A549 (cell line): ENCODE results near the gene INTS6. TPM values are rescaled to one million over a fixed set of nuclear protein-coding genes. Genes with fewer than 3 reads are reported as not detected.

Source experiments
- ATAC-seq, 2 experiments: fragments of 200-7000 bp in 1 of 2; fragments of >200 bp in 1 of 2; cut with Nextera tagmentation in 1 of 2; cut with Tn5 transposase in 1 of 2; 3 replicates each; pipeline versions ENCODE4 v1.8.0 to v1.9.1; 2018 to 2020; ENCODE audit warnings: mild to moderate bottlenecking in 1 of 2, moderate library complexity in 1 of 2
- CTCF ChIA-PET: fragments of 300-600 bp; sonication (Branson Sonifier 250); formaldehyde crosslinking; extraction: SDS; loops from one replicate; lab custom pipeline; 2021; ENCODE audit warnings: antibody characterized with exemption, inconsistent platforms; lab: Yijun Ruan, JAX
- POLR2A ChIA-PET: fragments of 350-600 bp; formaldehyde crosslinking; extraction: SDS; loops from one replicate; lab custom pipeline; 2021; ENCODE audit warnings: antibody characterized with exemption, inconsistent platforms; lab: Yijun Ruan, JAX
- DNase-seq, 2 experiments: peaks; one replicate each; pipeline versions ENCODE4 v3.0.0 to v3.0.0-alpha.2; 2011 to 2016; ENCODE audit warnings: low read depth in 1 of 2, low spot score in 1 of 2
- FAIRE-seq: peaks from 2 replicates; lab custom pipeline; 2011; peaks lifted over from hg19 to GRCh38; lab: Jason Lieb, UNC
- H3K27ac ChIP-seq, 2 experiments: fragments of >200 bp; sonication (Bioruptor Twin); formaldehyde crosslinking; 3 replicates each; pipeline ENCODE4 v1.5.1; 2016 to 2017
- H3K4me1 ChIP-seq: fragments of >200 bp; sonication (Bioruptor Twin); formaldehyde crosslinking; 3 replicates; pipeline ENCODE4 v1.6.1; 2016
- H3K4me2 ChIP-seq: fragments of >200 bp; sonication (Bioruptor Twin); formaldehyde crosslinking; 3 replicates; pipeline ENCODE4 v1.6.1; 2016
- H3K4me3 ChIP-seq: fragments of >200 bp; sonication (Bioruptor Twin); formaldehyde crosslinking; 3 replicates; pipeline ENCODE4 v1.5.1; 2016
- H3K9me3 ChIP-seq: fragments of >200 bp; sonication (Bioruptor Twin); formaldehyde crosslinking; 3 replicates; pipeline ENCODE4 v1.6.1; 2016
- ATOH8 ChIP-seq: fragments of 250-450 bp; sonication (Bioruptor Pico); IDR thresholded peaks from 2 replicates; pipeline ENCODE4 v1.5.0; 2020; ENCODE audit warnings: low read depth, mild to moderate bottlenecking, moderate library complexity
- BHLHE40 ChIP-seq: IDR thresholded peaks from 2 replicates; pipeline ENCODE4 v1.6.1; 2012; ENCODE audit warnings: low read depth, low read length, inconsistent platforms
- CBX2 ChIP-seq: fragments of 200-600 bp; sonication (generic); IDR thresholded peaks from 2 replicates; pipeline ENCODE4 v1.6.1; 2016; ENCODE audit warnings: low read depth, mild to moderate bottlenecking, borderline replicate concordance
- CHD2 ChIP-seq: fragments of 150-350 bp; IDR thresholded peaks from 2 replicates; pipeline ENCODE4 v1.6.1; 2014; ENCODE audit warnings: low read length; ENCODE audit not compliant: partially characterized antibody
- EHF ChIP-seq: fragments of 250-450 bp; sonication (Bioruptor Pico); IDR thresholded peaks from 2 replicates; pipeline ENCODE4 v1.5.0; 2020; ENCODE audit warnings: mild to moderate bottlenecking
- EHMT2 ChIP-seq: fragments of 200-600 bp; sonication (generic); IDR thresholded peaks from 2 replicates; pipeline ENCODE4 v1.6.1; 2016; ENCODE audit warnings: antibody characterized with exemption, low read depth, mild to moderate bottlenecking, moderate library complexity
- HOXA7 ChIP-seq: fragments of 250-450 bp; sonication (Bioruptor Pico); IDR thresholded peaks from 2 replicates; pipeline ENCODE4 v1.5.0; 2020; ENCODE audit warnings: mild to moderate bottlenecking, moderate library complexity
- MAFK ChIP-seq: fragments of 450-650 bp; IDR thresholded peaks from 2 replicates; pipeline ENCODE4 v1.6.1; 2014; ENCODE audit not compliant: partially characterized antibody
- PBX3 ChIP-seq: IDR thresholded peaks from 2 replicates; pipeline ENCODE4 v1.6.1; 2012
- POLR2A ChIP-seq: IDR thresholded peaks from 2 replicates; pipeline ENCODE4 v1.6.1; 2012; ENCODE audit warnings: mild to moderate bottlenecking, low read length
- RARB ChIP-seq: fragments of 250-450 bp; sonication (Bioruptor Pico); IDR thresholded peaks from 2 replicates; pipeline ENCODE4 v1.8.0; 2021; ENCODE audit warnings: mild to moderate bottlenecking, moderate library complexity
- RNF2 ChIP-seq: fragments of 200-600 bp; sonication (generic); IDR thresholded peaks from 2 replicates; pipeline ENCODE4 v1.6.1; 2016; ENCODE audit warnings: low read depth, mild to moderate bottlenecking, antibody characterized with exemption, moderate library complexity, borderline replicate concordance
- SMC3 ChIP-seq: fragments of >200 bp; sonication (Bioruptor Twin); formaldehyde crosslinking; IDR thresholded peaks from 3 replicates; pipeline ENCODE4 v1.6.1; 2018; ENCODE audit warnings: inconsistent platforms
- SREBF2 ChIP-seq: fragments of 450-650 bp; IDR thresholded peaks from 2 replicates; pipeline ENCODE4 v1.6.1; 2014; ENCODE audit warnings: mild to moderate bottlenecking, moderate library complexity
- ZFP36 ChIP-seq: fragments of 450-650 bp; IDR thresholded peaks from 2 replicates; pipeline ENCODE4 v1.6.1; 2014; ENCODE audit warnings: borderline replicate concordance; ENCODE audit not compliant: partially characterized antibody
- WGBS: methylation state at CpG from one replicate; pipeline ENCODE4 v1.1.6; 2017; ENCODE audit errors: missing lambda C conversion rate; 5-methylcytosine and 5-hydroxymethylcytosine counted together
- polyA plus RNA-seq, 4 experiments: library from polyadenylated mRNA; depleted of rRNA in 3 of 4; stranded (reverse); fragments of >200 nt; fragmentation: RNase III in 1 of 4; extraction: RNeasy Plus Mini Kit Qiagen cat#74134 plus additional on column Dnase treatment in 1 of 4; gene quantifications; 2 replicates in 3 of 4; 3 replicates in 1 of 4; pipeline ENCODE4 v1.2.3, GENCODE V29; 2011 to 2017
- TF ChIP-seq, protein P1 (sequence below): fragments of >200 bp; sonication (Bioruptor Twin); formaldehyde crosslinking; IDR thresholded peaks from 3 replicates; pipeline ENCODE4 v1.5.1; 2016
- TF ChIP-seq, protein P2 (sequence below): IDR thresholded peaks from 2 replicates; pipeline ENCODE4 v1.6.1; 2012
- TF ChIP-seq, protein P3 (sequence below): fragments of 450-650 bp; IDR thresholded peaks from 2 replicates; pipeline ENCODE4 v1.6.1; 2014; ENCODE audit warnings: antibody characterized with exemption

INTS6 gene
- polyA plus RNA-seq, 2 of the 4 experiments (the other 2 are of a cell fraction): 11.5 to 37.1 TPM

GRCh38 chr13:51339952-51340732, 112.7 kb downstream of the INTS6 start:
- CTCF ChIA-PET: interaction anchor here (1.1 kb wide), 1 partner anchor 10 kb away, joined by 3 read pairs; no protein-coding TSS in a partner anchor
- POLR2A ChIA-PET: no interaction called here

GRCh38 chr13:51339354-51339753, 113.5 kb downstream of the INTS6 start, which contains the start of gene SERPINE3:
TSS of gene SERPINE3 (plus strand) at chr13:51339691. CDS start at chr13:51341092, 1,401 bp downstream.
- no peak within 1 kb of the TSS for H3K4me2 ChIP-seq
- H3K4me1 ChIP-seq: no peaks in the 10 kb centered on the region
- CTCF ChIA-PET: no interaction called here
- no peak for FAIRE-seq
- no peak within 1 kb of the TSS for H3K27ac ChIP-seq
- no peaks in the 10 kb centered on the region for H3K9me3 ChIP-seq
- ATAC-seq: no peak
- WGBS: 75% methylated on average over 11 of the region's 11 CpGs
- POLR2A ChIA-PET: no interaction called here
- no peak for DNase-seq
- TF ChIP-seq MAFK (no peak), CBX2 (no peak), ATOH8 (CRISPR knock-in tag) (no peak), RARB (CRISPR knock-in tag) (no peak), CHD2 (no peak), EHF (CRISPR knock-in tag) (no peak), BHLHE40 (no peak)
- TF ChIP-seq, protein P1, sequence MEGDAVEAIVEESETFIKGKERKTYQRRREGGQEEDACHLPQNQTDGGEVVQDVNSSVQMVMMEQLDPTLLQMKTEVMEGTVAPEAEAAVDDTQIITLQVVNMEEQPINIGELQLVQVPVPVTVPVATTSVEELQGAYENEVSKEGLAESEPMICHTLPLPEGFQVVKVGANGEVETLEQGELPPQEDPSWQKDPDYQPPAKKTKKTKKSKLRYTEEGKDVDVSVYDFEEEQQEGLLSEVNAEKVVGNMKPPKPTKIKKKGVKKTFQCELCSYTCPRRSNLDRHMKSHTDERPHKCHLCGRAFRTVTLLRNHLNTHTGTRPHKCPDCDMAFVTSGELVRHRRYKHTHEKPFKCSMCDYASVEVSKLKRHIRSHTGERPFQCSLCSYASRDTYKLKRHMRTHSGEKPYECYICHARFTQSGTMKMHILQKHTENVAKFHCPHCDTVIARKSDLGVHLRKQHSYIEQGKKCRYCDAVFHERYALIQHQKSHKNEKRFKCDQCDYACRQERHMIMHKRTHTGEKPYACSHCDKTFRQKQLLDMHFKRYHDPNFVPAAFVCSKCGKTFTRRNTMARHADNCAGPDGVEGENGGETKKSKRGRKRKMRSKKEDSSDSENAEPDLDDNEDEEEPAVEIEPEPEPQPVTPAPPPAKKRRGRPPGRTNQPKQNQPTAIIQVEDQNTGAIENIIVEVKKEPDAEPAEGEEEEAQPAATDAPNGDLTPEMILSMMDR: no peak
- TF ChIP-seq, all 56 proteins: peak for 0
- no peak within 1 kb of the TSS for H3K4me3 ChIP-seq

More at GRCh38 chr13:51339952-51340732, 112.7 kb downstream of the INTS6 start:
- WGBS: 27% methylated on average over 4 of the region's 4 CpGs
- Histone ChIP-seq H3K4me3 (no peak overlapping the region), H3K9me3 (no peaks in the 10 kb centered on the region)
- TF ChIP-seq SREBF2 (no peak), RNF2 (no peak), HOXA7 (no peak), BHLHE40 (no peak), EHF (CRISPR knock-in tag) (no peak), SMC3 (no peak), EHMT2 (no peak)
- TF ChIP-seq, protein P2, sequence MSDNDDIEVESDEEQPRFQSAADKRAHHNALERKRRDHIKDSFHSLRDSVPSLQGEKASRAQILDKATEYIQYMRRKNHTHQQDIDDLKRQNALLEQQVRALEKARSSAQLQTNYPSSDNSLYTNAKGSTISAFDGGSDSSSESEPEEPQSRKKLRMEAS: no peak
- TF ChIP-seq, all 56 proteins: peak for 0
- Histone ChIP-seq H3K4me1 (no peaks in the 10 kb centered on the region), H3K27ac (no peak overlapping the region), H3K4me2 (no peak overlapping the region)
- DNase-seq (no peak), FAIRE-seq (no peak), ATAC-seq (no peak)

GRCh38 chr13:51336746-51337145, 116.1 kb downstream of the INTS6 start:
- Histone ChIP-seq H3K27ac (no peak overlapping the region), H3K4me3 (no peak overlapping the region), H3K9me3 (no peaks in the 10 kb centered on the region), H3K4me2 (no peak overlapping the region), H3K4me1 (no peaks in the 10 kb centered on the region)
- no peak for DNase-seq
- ChIA-PET POLR2A (no interaction called here), CTCF (interaction anchor here (0.7 kb wide), 1 partner anchor 13 kb away, joined by 3 read pairs; no protein-coding TSS in a partner anchor)
- ATAC-seq: no peak
- TF ChIP-seq, protein P3, sequence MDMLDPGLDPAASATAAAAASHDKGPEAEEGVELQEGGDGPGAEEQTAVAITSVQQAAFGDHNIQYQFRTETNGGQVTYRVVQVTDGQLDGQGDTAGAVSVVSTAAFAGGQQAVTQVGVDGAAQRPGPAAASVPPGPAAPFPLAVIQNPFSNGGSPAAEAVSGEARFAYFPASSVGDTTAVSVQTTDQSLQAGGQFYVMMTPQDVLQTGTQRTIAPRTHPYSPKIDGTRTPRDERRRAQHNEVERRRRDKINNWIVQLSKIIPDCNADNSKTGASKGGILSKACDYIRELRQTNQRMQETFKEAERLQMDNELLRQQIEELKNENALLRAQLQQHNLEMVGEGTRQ: no peak
- TF ChIP-seq PBX3 (no peak), POLR2A (no peak), ZFP36 (no peak)
- FAIRE-seq: no peak
- WGBS: 82% methylated on average over 5 of the region's 5 CpGs
